Astrocyte (in vitro differentiated cells and primary cell): ENCODE data around the gene SEC11C. TPM values are rescaled to one million over a fixed set of nuclear protein-coding genes. Genes with fewer than 3 reads are reported as not detected.

Source experiments
- DNase-seq: peaks from one replicate; pipeline ENCODE4 v3.0.0-alpha.2; 2010; ENCODE audit warnings: low read depth
- FAIRE-seq: peaks from 2 replicates; lab custom pipeline; 2011; peaks lifted over from hg19 to GRCh38; lab: Jason Lieb, UNC
- H2AFZ ChIP-seq: 2 replicates; pipeline ENCODE4 v1.6.0; 2012; ENCODE audit warnings: low read depth, low read length, inconsistent platforms
- H3K27ac ChIP-seq: 2 replicates; pipeline ENCODE4 v1.5.1; 2011; ENCODE audit warnings: low read depth, low read length, inconsistent platforms
- H3K27me3 ChIP-seq: 2 replicates; pipeline ENCODE4 v1.6.0; 2011; ENCODE audit warnings: low read length, inconsistent platforms; ENCODE audit not compliant: insufficient read depth
- H3K36me3 ChIP-seq: 2 replicates; pipeline ENCODE4 v1.5.1; 2011; ENCODE audit warnings: low read length, inconsistent platforms; ENCODE audit not compliant: insufficient read depth
- H3K4me1 ChIP-seq: 2 replicates; pipeline ENCODE4 v1.5.1; 2011; ENCODE audit warnings: low read length, inconsistent platforms; ENCODE audit not compliant: insufficient read depth
- H3K4me2 ChIP-seq: 2 replicates; pipeline ENCODE4 v1.6.0; 2012; ENCODE audit warnings: low read length, inconsistent platforms
- H3K4me3 ChIP-seq: 2 replicates; pipeline ENCODE4 v1.5.1; 2011; ENCODE audit warnings: low read depth, mild to moderate bottlenecking, low read length, inconsistent platforms; ENCODE audit not compliant: insufficient read depth
- H3K79me2 ChIP-seq: 2 replicates; pipeline ENCODE4 v1.6.0; 2012; ENCODE audit warnings: mild to moderate bottlenecking, low read length, inconsistent platforms; ENCODE audit not compliant: insufficient read depth
- H3K9ac ChIP-seq: 2 replicates; pipeline ENCODE4 v1.6.0; 2012; ENCODE audit warnings: mild to moderate bottlenecking, low read length, inconsistent platforms
- H3K9me3 ChIP-seq: 2 replicates; pipeline ENCODE4 v1.5.1; 2012; ENCODE audit warnings: low read depth, mild to moderate bottlenecking, low read length, inconsistent platforms; ENCODE audit not compliant: insufficient read depth
- H4K20me1 ChIP-seq: 2 replicates; pipeline ENCODE4 v1.6.0; 2012; ENCODE audit warnings: low read length, inconsistent platforms; ENCODE audit not compliant: insufficient read depth
- H3K27ac Mint-ChIP-seq: one replicate; pipeline ENCODE4 v1.8.0; 2021; ENCODE audit warnings: mild to moderate bottlenecking, mixed read lengths; ENCODE audit not compliant: unreplicated experiment
- H3K27me3 Mint-ChIP-seq: one replicate; pipeline ENCODE4 v1.8.0; 2021; ENCODE audit warnings: low read depth, mixed read lengths; ENCODE audit not compliant: unreplicated experiment
- H3K36me3 Mint-ChIP-seq: one replicate; pipeline ENCODE4 v1.8.0; 2021; ENCODE audit warnings: low read depth, mixed read lengths; ENCODE audit not compliant: unreplicated experiment
- H3K4me1 Mint-ChIP-seq: one replicate; pipeline ENCODE4 v1.8.0; 2021; ENCODE audit warnings: low read depth, mixed read lengths; ENCODE audit not compliant: unreplicated experiment
- H3K4me3 Mint-ChIP-seq: one replicate; pipeline ENCODE4 v1.8.0; 2021; ENCODE audit warnings: mild to moderate bottlenecking, moderate library complexity, mixed read lengths; ENCODE audit not compliant: unreplicated experiment
- H3K9me3 Mint-ChIP-seq: one replicate; pipeline ENCODE4 v1.8.0; 2021; ENCODE audit warnings: mild to moderate bottlenecking, mixed read lengths; ENCODE audit not compliant: unreplicated experiment
- CTCF ChIP-seq: IDR thresholded peaks from 2 replicates; pipeline ENCODE4 v1.5.1; 2011; ENCODE audit warnings: low read depth, mild to moderate bottlenecking, inconsistent platforms, low read length, moderate library complexity; ENCODE audit not compliant: insufficient read depth
- EZH2 ChIP-seq: IDR thresholded peaks from 2 replicates; pipeline ENCODE4 v1.6.1; 2012; ENCODE audit warnings: mild to moderate bottlenecking, low read length, inconsistent platforms; ENCODE audit not compliant: insufficient read depth
- total RNA-seq: library from RNA; stranded (reverse); gene quantifications from 2 replicates; pipeline ENCODE4 v1.2.1, GENCODE V29; 2021

SEC11C gene
- total RNA-seq, 1 donor from 2014 or later: 38.0 TPM

- Mint-ChIP-seq H3K27me3 (no peaks in the 10 kb centered on the region), H3K36me3 (peaks cover 2% of the 10 kb centered on the region), H3K4me1 (peaks cover 4% of the 10 kb centered on the region), H3K9me3 (no peaks in the 10 kb centered on the region), H3K4me3 (no peak overlapping the region), H3K27ac (no peak overlapping the region)
- Histone ChIP-seq H3K9me3 (no peaks in the 10 kb centered on the region), H2AFZ (no peak overlapping the region), H3K4me3 (no peak overlapping the region), H3K4me1 (no peaks in the 10 kb centered on the region), H3K27me3 (no peaks in the 10 kb centered on the region), H3K4me2 (no peak overlapping the region), H3K9ac (no peak overlapping the region), H3K36me3 (no peaks in the 10 kb centered on the region), H3K79me2 (peaks cover 21% of the 10 kb centered on the region), H4K20me1 (peaks cover 24% of the 10 kb centered on the region), H3K27ac (no peak overlapping the region)
- no peak for FAIRE-seq
- no peak for DNase-seq
- TF ChIP-seq CTCF (no peak), EZH2 (no peak)
These were observed 8.5 kb downstream of the SEC11C start for GRCh38 chr18:59148192-59148591.

GRCh38 chr18:59149007-59149406, 9.3 kb downstream of the SEC11C start:
- Histone ChIP-seq H3K4me2 (no peak overlapping the region), H3K36me3 (peaks cover 3% of the 10 kb centered on the region), H3K9ac (no peak overlapping the region), H3K9me3 (no peaks in the 10 kb centered on the region), H3K4me3 (no peak overlapping the region), H4K20me1 (peaks cover 20% of the 10 kb centered on the region), H3K4me1 (no peaks in the 10 kb centered on the region), H3K79me2 (peaks cover 21% of the 10 kb centered on the region), H3K27me3 (no peaks in the 10 kb centered on the region), H2AFZ (no peak overlapping the region), H3K27ac (no peak overlapping the region)
- peaks cover 2% of the 10 kb centered on the region for H3K36me3 Mint-ChIP-seq
- no peaks in the 10 kb centered on the region for H3K4me1 Mint-ChIP-seq
- no peaks in the 10 kb centered on the region for H3K9me3 Mint-ChIP-seq
- FAIRE-seq (no peak), DNase-seq (no peak)
- TF ChIP-seq EZH2 (no peak), CTCF (no peak)
- no peak overlapping the region for H3K4me3 Mint-ChIP-seq
- no peaks in the 10 kb centered on the region for H3K27me3 Mint-ChIP-seq
- H3K27ac Mint-ChIP-seq: no peak overlapping the region

- DNase-seq (no peak), FAIRE-seq (no peak)
- no peak overlapping the region for H3K4me2 ChIP-seq
- no peaks in the 10 kb centered on the region for H3K9me3 ChIP-seq
- peaks cover 3% of the 10 kb centered on the region for H3K36me3 ChIP-seq
- H3K4me1 Mint-ChIP-seq: no peaks in the 10 kb centered on the region
- H3K79me2 ChIP-seq: peaks cover 18% of the 10 kb centered on the region
- H4K20me1 ChIP-seq: peaks cover 20% of the 10 kb centered on the region
- no peak overlapping the region for H2AFZ ChIP-seq
- no peaks in the 10 kb centered on the region for H3K4me1 ChIP-seq
- H3K27me3 Mint-ChIP-seq: no peaks in the 10 kb centered on the region
- no peak for TF ChIP-seq EZH2
- TF ChIP-seq CTCF: no peak
- no peaks in the 10 kb centered on the region for H3K9me3 Mint-ChIP-seq
- H3K4me3 Mint-ChIP-seq: no peak overlapping the region
- H3K4me3 ChIP-seq: no peak overlapping the region
- peaks cover 2% of the 10 kb centered on the region for H3K36me3 Mint-ChIP-seq
- no peak overlapping the region for H3K27ac ChIP-seq
- no peaks in the 10 kb centered on the region for H3K27me3 ChIP-seq
- no peak overlapping the region for H3K9ac ChIP-seq
- no peak overlapping the region for H3K27ac Mint-ChIP-seq
These were observed 9.7 kb downstream of the SEC11C start for GRCh38 chr18:59149416-59149815.
